ENCODE measurements around the gene EEFSEC. TPM values are rescaled to one million over a fixed set of nuclear protein-coding genes. Genes with fewer than 3 reads are reported as not detected.

The EEFSEC gene
- total and polyA plus RNA-seq, 4 donors, result 9.8 to 20.1 (median 11.6) TPM

DNA sequence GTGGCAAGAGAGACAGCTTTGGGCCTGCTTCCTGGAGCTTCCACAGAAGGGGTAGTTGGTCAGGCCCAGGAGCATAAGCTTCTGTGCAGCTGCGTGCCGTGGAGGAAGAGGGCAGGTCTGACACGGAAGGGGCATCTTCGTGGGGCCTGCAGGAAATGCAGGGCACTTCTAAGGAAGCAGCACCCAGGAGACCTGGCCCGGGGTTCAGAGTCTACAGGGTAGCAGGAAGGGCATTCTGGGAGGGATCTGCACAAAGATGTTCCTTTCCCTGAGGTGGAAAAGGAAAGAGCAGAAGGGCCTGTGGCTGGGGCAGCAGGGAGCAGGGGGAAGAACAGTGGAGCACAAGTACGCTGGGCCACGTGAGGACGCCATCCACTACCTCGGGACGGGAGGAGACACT is 228.3 kb downstream of the EEFSEC start:
- Histone ChIP-seq H3K36me3 (ENCODE audit: control insufficient read depth in 4 of 4, insufficient read depth in 4 of 4, low read length in 4 of 4) (no peaks in the 10 kb centered on the region), H3K4me1 (ENCODE audit: control insufficient read depth in 5 of 5, insufficient read depth in 5 of 5, low read length in 5 of 5) (peaks cover 7 to 39% (median 27%) of the 10 kb centered on the region in 5 donors), H3K9me3 (ENCODE audit: control insufficient read depth in 4 of 4, insufficient read depth in 3 of 4, low read length in 3 of 4) (no peaks in the 10 kb centered on the region), H3K27me3 (ENCODE audit: control insufficient read depth in 3 of 3, insufficient read depth in 3 of 3, low read length in 2 of 3) (no peaks in the 10 kb centered on the region), H3K27ac (ENCODE audit: low read depth in 1 of 2, low read length in 1 of 2) (no peak overlapping the region), H3K9ac (ENCODE audit: insufficient read depth in 1 of 2, low read length in 2 of 2) (no peak overlapping the region), H3K4me3 (no peak overlapping the region)
- ATAC-seq (ENCODE audit: insufficient read depth, low FRiP score) (no peak), DNase-seq (no peak)
- 67 to 82% methylated on average over 10 of the region's 10 CpGs for WGBS, 2 donors
- TF ChIP-seq, protein P1, sequence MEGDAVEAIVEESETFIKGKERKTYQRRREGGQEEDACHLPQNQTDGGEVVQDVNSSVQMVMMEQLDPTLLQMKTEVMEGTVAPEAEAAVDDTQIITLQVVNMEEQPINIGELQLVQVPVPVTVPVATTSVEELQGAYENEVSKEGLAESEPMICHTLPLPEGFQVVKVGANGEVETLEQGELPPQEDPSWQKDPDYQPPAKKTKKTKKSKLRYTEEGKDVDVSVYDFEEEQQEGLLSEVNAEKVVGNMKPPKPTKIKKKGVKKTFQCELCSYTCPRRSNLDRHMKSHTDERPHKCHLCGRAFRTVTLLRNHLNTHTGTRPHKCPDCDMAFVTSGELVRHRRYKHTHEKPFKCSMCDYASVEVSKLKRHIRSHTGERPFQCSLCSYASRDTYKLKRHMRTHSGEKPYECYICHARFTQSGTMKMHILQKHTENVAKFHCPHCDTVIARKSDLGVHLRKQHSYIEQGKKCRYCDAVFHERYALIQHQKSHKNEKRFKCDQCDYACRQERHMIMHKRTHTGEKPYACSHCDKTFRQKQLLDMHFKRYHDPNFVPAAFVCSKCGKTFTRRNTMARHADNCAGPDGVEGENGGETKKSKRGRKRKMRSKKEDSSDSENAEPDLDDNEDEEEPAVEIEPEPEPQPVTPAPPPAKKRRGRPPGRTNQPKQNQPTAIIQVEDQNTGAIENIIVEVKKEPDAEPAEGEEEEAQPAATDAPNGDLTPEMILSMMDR (IDR thresholded peaks at IDR 0.05; ENCODE audit: control extremely low read depth, extremely low read depth), result no peak

DNA sequence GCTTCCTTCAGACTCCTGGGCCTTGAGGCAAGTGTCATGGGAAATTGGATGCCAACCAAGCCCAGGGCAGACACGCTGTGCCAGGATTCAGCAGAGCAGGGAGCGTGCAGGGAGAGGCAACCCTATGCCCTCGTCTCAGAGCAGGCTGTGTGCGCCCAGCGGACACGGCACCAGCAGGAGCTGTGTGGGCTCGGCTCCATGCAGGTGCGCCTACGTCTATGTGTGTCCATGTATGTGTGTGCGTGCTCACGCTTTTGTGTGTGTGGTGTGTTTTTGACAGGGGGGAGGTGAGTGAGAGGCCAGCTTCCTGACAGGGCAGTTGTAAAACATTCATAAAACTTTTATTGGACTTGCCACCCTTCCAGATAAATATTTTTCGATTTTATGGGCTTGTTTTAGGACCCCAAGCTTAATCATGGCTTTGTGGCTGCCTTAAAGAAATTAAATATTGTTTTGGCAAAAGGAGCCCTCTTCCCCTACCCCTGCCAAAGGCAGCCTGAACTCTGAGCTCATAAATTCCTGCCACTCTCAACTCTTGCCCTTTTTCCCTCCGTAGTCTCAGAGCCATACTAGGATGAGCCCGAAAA is 229.0 kb downstream of the EEFSEC start:
- Histone ChIP-seq H3K9ac (ENCODE audit: insufficient read depth in 1 of 2, low read length in 2 of 2) (no peak overlapping the region), H3K27me3 (ENCODE audit: control insufficient read depth in 3 of 3, insufficient read depth in 3 of 3, low read length in 2 of 3) (no peaks in the 10 kb centered on the region), H3K4me3 (no peak overlapping the region), H3K27ac (ENCODE audit: low read depth in 1 of 2, low read length in 1 of 2) (no peak overlapping the region), H3K36me3 (ENCODE audit: control insufficient read depth in 4 of 4, insufficient read depth in 4 of 4, low read length in 4 of 4) (no peaks in the 10 kb centered on the region), H3K9me3 (ENCODE audit: control insufficient read depth in 4 of 4, insufficient read depth in 3 of 4, low read length in 3 of 4) (no peaks in the 10 kb centered on the region), H3K4me1 (ENCODE audit: control insufficient read depth in 5 of 5, insufficient read depth in 5 of 5, low read length in 5 of 5) (peaks cover 7 to 39% (median 27%) of the 10 kb centered on the region in 5 donors)
- no peak for ATAC-seq (ENCODE audit: insufficient read depth, low FRiP score)
- TF ChIP-seq, protein P1 (IDR thresholded peaks at IDR 0.05; ENCODE audit: control extremely low read depth, extremely low read depth), result no peak
- DNase-seq, result no peak
- WGBS, 2 donors, result 87 to 91% methylated on average over 14 of the region's 14 CpGs

- peaks cover 7 to 33% (median 26%) of the 10 kb centered on the region in 5 donors for H3K4me1 ChIP-seq (ENCODE audit: control insufficient read depth in 5 of 5, insufficient read depth in 5 of 5, low read length in 5 of 5)
- no peaks in the 10 kb centered on the region for H3K27me3 ChIP-seq (ENCODE audit: control insufficient read depth in 3 of 3, insufficient read depth in 3 of 3, low read length in 2 of 3)
- peak; percentile 30 to 72 (median 57) for DNase-seq
- no peak overlapping the region for H3K4me3 ChIP-seq
- H3K9me3 ChIP-seq (ENCODE audit: control insufficient read depth in 4 of 4, insufficient read depth in 3 of 4, low read length in 3 of 4), result no peaks in the 10 kb centered on the region
- ATAC-seq (ENCODE audit: insufficient read depth, low FRiP score), result no peak
- peak overlapping the region in 1 of 2 donors; percentile 19 for H3K9ac ChIP-seq (ENCODE audit: insufficient read depth in 1 of 2, low read length in 2 of 2)
- TF ChIP-seq, protein P1 (IDR thresholded peaks at IDR 0.05; ENCODE audit: control extremely low read depth, extremely low read depth), result no peak
- no peaks in the 10 kb centered on the region for H3K36me3 ChIP-seq (ENCODE audit: control insufficient read depth in 4 of 4, insufficient read depth in 4 of 4, low read length in 4 of 4)
- H3K27ac ChIP-seq (ENCODE audit: low read depth in 1 of 2, low read length in 1 of 2), result peak overlapping the region in 1 of 2 donors; percentile 52
- WGBS, 2 donors, result 76 to 79% methylated on average over 11 of the region's 11 CpGs
Observed at GRCh38 chr3:128383316-128384235, 230.3 kb downstream of the EEFSEC start.

Data from lung (tissue), 12 donors.